HG02970 (cell line): ENCODE results near the gene MYL5.
"Not testable (repeated sequence)": the region's sequence is repeated elsewhere in the genome, so short reads cannot be mapped to it uniquely, and the experiment has no call there.

Experiments used
- ATAC-seq: cut with Tn5 transposase; IDR thresholded peaks from one replicate; pipeline ENCODE4 v1.9.1; 2021; ENCODE audit warnings: mild to moderate bottlenecking, moderate library complexity, moderate number of reproducible peaks; ENCODE audit not compliant: unreplicated experiment, low FRiP score

Gene MYL5

DNA sequence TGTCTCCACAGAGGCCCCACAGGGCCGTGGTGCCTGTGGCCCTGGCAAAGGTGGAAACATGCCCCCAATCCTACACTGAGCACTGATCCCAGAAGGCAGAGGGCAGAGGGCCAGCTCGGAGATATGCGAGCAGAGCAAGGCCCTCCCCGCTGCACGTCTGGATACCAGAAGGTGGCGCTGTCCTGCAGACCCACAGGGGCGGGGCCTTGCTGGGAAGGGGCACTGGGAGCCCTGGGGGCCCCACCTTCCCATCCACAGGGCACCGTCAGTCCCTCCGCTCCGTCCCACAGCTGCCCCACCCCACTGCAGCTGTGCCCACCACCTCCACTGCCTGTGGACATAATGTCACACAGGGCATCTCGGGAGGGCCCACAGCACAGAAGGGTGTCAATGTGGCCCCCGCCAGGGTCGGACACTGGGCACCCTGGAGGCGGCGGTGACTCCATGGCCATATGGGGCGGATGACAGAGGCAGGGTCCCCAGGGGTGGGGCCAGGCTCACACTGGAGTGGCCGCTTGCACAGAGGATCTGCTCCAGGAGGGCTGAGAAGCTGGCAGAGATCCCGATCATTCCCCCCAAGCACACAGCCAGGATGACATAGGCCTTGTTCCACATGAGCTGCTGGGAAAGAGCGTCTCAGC, 9.8 kb downstream of the MYL5 start:
- ATAC-seq = no peak

GRCh38 chr4:684623-685327, 10.4 kb downstream of the MYL5 start:
- ATAC-seq = no peak

DNA sequence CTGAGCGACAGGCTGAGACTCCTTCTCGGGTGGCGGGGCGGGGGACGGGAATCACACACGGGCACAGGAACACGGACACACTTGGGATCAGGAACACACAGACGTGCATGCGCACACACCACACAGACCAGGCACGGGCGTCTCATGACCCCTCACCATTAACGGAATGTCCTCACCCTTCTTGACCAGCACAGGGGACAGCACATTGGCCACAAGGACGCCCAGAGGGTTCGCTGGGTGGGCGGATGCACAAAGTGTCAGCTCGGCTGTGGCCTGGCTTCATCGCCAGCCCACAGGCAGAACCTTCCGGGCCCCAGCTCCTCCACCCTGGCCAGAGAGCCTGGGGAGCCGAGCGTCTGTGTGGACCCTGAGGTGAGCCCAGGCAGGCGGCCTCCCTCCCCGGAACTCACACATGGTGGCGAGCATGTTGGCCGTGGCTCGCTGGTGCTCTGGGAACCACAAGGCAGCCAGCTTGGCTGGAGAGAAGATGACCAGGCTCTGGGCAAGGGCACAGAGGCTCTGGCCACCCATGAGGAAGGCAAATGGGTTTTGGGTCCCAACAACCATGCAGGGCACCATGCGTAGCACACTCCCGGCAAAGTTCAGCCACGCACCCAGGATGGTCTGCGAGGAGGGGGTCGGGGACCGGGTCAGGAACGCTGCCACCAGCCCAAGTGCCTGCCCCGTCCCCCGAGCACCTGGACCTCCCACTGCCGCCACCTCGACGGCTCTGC, 11.5 kb downstream of the MYL5 start:
- no peak for ATAC-seq

DNA sequence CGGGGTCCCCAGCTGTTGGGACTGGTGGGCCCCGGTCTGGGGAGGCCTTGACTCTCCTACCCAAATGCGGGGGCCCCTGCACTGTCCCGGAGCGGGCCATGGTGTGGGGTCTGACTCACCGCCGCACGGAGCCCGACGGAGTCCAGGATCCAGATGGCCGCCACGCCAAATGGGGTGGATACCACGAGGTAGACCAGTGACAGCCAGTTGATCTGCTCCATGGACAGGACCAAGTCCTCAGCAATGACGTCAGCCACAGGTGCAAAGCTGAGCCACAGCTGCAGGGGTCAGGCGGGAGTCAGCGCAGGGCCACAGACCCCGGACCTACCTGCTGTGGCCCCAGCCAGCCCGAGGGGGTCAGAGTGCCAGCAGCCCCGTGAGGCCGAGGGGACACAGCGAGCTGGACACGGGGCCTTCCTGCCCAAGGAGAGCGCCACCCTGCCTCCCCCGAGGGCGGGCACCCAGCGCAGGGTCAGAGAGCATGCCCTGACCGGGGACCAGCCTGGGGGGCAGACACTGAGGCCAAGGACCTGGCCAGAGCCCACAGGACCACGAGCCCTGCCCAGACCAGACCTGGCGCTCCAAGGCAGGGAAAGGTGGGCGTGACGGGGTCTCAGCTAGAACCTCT, 12.2 kb downstream of the MYL5 start:
- ATAC-seq = no peak

- ATAC-seq = no peak
These were observed 13.0 kb downstream of the MYL5 start for GRCh38 chr4:687048-687970.

GRCh38 chr4:687971-688853, 13.9 kb downstream of the MYL5 start:
- ATAC-seq = no peak

DNA sequence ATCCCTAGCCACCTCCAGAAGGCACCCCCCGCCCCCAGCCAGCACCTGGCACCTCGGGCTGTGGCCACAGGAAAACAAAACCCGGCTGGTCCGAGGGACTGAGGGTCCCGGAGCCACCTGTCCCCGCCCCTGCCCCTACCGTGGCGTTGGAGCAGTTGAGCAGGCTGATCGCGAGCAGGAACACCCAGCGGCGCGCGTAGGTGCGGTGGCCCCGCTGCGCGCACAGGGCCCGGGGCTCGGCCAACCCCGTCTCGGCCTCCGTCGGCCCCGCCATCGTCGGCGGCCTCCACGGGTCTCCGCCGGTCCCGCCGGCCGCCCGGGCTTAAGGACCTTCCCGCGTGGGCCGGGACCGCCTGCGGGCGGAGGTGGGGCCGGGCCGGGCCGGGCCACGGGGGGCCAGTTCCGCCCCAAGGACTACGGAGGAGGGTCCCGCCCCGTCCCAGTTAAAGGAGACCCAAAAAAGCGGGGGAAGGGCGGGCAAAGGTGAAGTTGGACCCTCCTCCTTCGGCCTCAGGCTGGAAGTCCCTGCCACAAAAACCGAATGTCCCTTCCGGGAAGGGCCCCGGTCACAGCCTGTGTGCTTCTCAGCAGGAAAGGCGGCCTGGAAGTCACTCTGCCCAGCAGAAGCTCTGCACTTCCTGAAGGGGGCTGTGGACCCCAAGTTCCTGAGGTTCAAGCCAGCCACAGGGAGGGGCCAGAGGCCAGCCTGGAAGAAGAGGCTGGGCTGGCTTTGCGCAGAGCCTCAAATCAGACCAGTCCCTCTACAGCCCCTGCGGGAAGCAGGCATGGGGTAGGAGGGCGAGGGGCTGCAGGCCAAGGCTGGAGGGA, 14.7 kb downstream of the MYL5 start, which contains the start of gene SLC49A3:
TSS of gene SLC49A3 (minus strand) at position 298 of the 828 bp plus-strand sequence. CDS start at position 274, 24 bp downstream.
- ATAC-seq = no peak

- ATAC-seq = no peak
These were observed 15.4 kb downstream of the MYL5 start for GRCh38 chr4:689723-690122.

DNA sequence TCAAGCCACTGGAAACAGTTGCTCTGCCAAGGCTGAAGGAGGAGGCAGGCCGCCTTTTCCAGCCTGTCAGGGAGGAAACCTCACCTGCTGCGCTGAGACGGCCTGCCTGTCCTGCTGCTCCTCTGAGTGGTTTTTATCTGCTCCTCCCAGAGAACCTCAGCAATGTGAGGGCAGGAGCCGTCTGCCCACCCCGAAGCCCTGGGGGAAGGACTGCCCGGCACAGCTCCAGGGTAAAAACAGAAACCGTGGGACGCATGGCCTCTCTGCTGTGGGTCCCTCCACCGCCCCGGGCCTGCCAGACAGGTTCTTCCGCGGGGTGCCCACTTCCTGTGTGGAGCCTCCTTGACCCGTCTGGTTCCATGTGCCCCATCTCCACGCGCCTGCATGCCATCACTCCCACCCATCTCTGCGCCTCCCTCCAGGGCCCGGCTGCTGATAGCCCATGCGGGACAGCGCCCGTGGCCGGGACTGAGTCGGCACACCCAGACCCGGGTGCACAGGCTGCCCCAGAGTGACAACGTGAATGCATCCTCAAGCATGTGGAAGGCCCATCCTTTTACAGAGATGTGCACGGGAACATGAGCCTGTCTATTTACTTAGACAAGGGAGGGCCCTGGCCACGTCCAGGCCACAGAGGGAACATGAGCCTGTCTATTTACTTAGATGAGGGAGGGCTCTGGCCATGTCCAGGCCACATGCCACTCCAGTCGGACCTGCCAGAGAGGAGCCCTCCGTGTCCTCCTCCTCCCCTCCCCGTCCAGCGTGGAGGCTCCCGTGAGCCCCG, 18.6 kb downstream of the MYL5 start:
- ATAC-seq = no peak

DNA sequence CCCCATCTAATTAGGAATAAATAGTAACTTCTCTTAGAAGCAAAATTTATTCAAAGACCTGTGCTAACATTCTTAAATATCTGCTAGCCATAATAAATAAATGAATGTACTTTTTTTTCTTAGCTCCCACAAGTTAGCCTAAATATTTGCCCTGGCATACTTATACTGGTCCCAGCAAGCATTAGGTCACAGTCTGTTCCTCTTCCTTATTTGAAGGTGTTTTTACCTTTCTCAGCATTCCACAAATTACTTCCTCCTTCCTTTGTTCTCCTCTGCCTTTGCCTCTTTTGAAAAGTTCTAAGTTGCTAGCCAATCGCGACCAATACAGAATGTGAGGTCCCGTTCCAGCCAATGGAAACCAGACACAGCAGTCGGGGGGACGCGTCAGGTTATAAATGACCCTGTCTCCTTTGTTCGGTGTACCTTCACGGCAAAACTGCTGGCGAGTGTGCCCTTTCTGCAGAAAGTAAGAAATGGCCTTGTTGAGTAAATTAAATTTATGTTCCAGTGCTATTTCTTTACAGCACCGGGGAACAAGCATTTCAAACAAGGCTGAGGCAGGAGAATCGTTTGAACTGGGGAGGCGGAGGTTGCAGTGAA, 20.1 kb downstream of the MYL5 start:
- ATAC-seq = not testable (repeated sequence)

DNA sequence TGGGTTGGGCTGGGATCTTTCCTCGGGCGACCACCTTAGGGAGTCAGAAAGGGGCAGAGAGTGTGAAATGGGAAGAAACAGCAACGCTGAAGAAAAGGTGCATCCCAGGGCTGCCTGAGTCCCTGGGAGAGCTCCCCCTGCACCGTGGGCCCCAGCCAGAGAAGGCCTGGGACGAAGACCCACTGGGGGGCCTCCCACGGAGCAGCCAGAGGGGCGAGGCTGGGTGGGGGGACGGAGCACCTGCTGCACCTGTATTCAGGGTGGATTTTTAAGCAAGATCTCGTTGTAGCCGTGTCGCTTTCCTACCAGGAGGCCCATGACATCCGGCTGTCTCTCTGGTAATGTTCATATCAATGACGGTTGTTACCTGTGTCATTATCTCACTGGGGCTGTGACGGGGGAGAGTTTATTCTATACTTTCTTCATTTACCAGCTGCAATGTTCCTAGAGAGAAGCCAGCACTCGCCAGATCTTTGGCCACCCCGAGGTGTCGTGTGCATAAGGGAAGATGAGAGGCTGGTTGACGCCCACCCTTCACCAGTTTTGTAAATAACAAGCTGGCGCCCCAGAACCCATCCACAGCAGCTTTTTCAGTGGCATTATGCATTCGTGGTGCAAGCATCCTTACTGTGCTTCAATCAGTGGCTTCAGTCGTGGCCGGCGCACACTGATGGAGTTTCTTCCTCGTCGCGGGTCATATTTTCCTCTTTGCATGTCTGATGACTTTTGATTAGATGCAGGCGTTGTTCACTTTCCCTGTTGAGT, 25.7 kb downstream of the MYL5 start:
- ATAC-seq = no peak

- ATAC-seq = no peak
These were observed 26.4 kb downstream of the MYL5 start for GRCh38 chr4:700587-701264.

DNA sequence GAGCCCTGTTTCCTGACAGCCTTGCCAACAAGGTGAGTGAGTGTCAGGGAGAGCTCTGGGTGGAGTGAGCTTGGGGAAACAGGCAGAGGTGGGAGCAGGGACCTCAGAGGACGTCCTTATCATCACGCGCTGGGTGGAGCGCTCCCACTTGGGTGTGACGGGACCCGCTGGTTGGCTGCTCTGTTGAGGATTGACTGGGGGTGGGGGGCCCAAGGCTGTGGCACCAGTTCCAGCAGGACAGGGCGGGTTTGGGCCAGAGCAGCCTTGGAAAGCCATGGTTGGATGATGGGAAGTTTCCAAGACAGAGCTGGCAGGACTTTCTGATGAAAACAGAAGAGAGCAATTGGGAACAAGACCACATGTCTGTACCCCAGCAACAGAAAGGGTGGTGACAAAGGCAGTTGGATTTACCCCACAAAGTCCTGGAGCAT, 28.3 kb downstream of the MYL5 start:
- no peak for ATAC-seq

- no peak for ATAC-seq
These were observed 29.2 kb downstream of the MYL5 start for GRCh38 chr4:703336-704197.
